Eye (tissue), 1 donor: Measurements from ENCODE around the gene FARS2.

ENCODE experiments used
- DNase-seq: peaks from one replicate; pipeline ENCODE4 v3.0.0-alpha.2; 2015

The FARS2 gene

DNA sequence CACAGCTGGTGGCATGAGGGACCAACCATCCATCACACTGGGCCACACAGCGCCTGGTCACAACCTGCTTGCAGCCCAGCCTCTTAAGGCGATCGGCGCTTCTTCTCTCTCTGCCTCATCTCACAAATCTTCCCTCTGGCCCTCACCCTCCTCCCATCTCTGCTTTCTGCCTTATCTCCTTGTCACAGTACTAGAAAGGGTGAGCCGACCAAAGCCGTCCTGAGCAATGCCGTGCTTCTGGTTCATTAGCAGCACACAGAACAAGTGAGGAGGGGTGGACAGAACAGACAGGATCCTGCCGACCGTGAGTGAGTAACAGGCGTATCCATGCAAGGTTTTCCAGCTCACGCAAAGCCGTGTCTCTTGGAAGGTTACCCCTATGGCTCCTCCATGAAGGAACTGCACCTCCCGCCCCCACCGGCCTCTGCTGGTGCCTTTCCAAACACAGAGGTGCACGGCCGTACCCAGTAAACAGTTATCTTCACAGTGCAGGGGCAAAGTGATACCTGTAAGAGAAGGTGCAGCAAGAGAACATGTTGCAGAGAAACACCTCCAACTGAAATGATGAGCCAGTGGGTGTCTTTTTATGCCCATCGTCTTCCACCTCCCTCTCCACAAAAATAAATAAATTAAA, 331.7 kb downstream of the FARS2 start:
- DNase-seq: peak; percentile 54

GRCh38 chr6:5595184-5595583, 333.9 kb downstream of the FARS2 start:
- no peak for DNase-seq

DNA sequence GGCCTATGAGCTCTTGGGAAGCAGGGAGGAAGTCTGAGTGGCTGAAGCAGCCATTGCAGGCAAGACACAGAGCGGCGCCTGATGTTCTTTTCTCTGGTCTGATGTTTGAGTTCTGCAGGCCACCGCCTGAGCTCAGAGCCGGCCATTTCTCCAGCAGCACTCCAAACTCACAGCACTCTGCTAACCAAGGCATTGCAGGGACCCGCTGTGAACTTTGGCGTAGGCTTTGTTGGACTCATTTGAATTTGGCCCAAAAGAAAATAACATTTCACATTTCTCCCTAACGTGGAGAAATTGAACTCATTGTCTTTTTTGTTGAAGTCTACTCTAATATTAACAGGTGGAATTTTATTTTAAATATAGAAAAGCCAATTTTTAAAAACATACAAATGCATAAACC, 336.1 kb downstream of the FARS2 start:
- no peak for DNase-seq

DNA sequence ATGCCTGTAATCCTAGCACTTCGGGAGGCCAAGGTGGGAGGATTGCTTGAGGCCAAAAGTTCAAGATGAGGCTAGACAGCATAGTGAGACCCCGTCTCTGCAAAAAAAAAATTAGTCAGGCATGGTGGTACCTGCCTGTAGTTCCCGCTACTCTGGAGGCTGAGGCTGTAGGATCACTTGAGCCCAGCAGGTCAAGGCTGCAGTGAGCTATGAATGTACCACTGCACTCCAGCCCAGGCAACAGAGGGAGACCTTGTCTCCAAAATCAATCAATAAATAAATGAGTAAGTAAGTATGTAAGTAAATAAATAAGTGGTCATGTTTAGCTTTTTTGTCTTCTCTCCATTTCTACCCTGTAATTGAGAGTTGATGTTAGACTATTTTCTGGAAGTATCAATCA, 336.8 kb downstream of the FARS2 start:
- DNase-seq: no peak

DNA sequence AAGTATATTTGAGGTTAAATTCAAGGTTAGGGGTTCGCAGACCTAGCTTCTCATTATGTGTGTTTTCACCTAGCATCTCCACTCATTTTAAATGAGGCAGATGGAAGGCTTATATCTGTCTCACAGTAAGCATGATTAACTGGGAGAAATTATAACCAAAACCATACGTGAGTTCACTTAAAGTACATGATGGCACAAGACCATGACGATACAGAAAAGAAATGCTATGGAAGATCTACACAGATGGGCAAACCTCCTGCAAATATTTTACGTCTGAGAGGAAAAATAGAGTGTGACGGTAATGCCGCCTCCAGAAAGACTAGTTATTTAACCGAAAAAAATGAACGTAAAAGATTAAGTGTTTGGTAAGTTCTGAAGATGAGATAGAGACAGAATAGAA, 337.8 kb downstream of the FARS2 start:
- no peak for DNase-seq

GRCh38 chr6:5605937-5606336, 344.6 kb downstream of the FARS2 start:
- no peak for DNase-seq

- no peak for DNase-seq
These were observed 345.2 kb downstream of the FARS2 start for GRCh38 chr6:5606546-5606945.

- peak; percentile 23 for DNase-seq
These were observed 349.3 kb downstream of the FARS2 start for GRCh38 chr6:5610640-5611039.

DNA sequence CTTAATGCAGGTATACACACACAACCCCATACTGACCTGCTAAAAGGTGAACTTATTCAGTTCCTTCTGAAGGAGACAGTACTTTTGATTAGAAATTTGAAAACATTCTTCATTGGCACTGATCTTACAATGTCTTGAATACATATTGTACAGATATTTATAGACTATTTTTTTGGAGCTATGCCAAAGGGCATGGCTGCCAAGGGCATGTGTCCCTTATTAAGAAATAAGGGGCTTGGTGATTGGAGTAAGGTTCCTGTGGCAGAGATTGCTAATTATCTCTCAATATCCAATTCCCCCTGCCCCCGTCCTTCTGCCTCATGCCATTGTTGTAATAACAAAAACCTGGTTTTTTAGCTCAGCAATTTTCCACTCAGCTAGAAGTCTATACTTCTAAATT, 355.9 kb downstream of the FARS2 start:
- DNase-seq: no peak

DNA sequence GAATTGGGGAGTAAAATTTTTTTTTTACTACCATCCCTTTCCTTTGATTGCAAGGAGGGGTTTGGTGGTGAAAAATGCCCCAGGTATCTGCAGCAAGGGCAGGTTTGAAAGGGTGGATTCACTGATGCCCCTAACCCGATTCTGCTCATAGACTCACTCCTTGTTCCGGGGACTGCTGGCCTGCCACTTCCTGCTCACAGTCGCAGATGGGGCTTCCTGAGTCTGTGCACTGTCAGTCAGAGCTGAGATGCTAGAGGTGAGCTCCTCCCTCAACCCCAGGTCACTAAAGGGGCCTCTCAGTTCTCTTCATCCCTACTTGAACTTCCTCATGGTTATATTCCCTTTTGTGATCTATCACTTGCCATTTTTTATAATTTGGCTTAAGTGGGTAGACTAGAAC, 357.9 kb downstream of the FARS2 start:
- no peak for DNase-seq

DNA sequence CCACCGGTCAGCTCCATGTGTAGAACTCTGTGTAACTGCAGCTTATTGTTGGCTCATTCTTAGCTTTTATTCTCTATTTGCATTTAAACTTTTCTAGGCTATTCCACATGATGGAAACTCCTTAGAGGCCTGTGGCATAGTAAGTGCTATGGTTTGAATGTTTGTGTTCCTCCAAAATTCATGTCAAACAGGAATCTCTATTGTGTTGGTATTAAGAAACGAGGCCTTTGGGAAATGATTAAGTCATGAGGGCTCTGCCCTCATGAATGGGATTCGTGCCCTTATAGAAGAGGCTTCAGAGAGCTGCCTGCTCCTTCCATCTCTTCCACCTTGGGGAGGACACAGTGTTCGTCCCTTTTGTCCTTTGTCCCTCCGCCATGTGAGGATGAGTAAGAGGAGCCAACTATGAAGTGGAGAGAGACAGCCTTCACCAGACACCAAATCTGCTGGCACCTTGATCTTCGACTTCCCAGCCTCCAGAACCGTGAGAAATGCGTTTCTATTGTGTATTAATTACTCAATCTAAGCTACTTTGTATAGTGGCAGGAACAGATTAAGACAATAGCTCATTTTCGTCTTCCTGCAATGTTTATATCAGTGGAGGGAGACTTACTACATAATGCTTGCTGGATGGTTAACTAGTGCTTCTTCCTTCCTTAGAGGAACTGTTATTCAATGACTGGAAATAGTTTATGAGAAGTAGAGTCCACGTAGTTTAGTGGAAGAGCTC, 361.1 kb downstream of the FARS2 start:
- DNase-seq: no peak

GRCh38 chr6:5623769-5624168, 362.5 kb downstream of the FARS2 start:
- DNase-seq: no peak

DNA sequence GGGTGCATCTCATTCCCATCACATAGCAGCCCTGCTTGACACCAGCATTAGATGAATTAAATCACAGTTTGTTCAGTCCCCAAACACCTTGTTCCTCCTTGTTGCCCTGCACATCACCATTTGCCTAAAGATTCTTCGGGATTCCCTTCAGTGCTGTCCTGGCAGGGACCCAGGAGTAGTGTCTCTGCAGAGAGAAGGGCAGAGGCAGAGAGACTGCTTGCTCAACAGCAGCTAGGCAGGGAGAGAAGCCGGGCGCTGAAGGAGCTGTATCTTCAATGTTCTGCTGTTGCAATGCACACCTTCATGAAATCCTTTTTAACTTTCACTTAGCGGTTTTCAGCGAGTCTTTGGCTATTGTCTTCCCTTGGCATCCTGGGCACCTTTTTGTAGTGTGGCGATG, 362.9 kb downstream of the FARS2 start:
- no peak for DNase-seq

GRCh38 chr6:5626727-5627426, 365.6 kb downstream of the FARS2 start:
- DNase-seq: no peak

- DNase-seq: no peak
These were observed 369.3 kb downstream of the FARS2 start for GRCh38 chr6:5630636-5631035.

DNA sequence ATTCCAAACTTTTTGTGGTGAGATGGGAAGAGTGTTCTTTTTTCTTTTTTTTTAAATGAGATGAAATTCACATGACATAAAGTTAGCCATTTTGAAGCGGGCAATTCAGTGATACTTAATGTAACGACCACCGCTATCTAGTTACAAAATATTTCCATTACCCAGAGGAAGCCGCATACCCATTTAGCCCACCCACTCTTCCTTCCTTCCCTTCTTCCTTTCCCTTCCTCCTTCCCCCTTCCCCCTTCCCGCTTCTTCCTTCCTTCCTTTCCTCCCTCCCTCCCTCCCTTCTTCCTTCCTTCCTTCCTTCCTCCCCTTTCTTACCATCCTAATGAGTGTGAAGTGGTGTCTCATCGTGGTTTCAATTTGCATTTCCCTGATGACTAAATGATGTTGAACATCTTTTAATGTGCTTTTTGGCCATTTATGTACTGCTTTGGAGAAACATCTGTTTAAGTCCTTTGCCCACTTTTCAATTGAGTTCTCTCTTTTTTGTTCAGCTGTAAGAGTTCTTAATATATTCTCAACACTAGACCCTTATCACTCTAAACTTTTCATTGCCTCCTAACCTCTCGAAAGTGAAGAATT, 371.1 kb downstream of the FARS2 start:
- DNase-seq: no peak

DNA sequence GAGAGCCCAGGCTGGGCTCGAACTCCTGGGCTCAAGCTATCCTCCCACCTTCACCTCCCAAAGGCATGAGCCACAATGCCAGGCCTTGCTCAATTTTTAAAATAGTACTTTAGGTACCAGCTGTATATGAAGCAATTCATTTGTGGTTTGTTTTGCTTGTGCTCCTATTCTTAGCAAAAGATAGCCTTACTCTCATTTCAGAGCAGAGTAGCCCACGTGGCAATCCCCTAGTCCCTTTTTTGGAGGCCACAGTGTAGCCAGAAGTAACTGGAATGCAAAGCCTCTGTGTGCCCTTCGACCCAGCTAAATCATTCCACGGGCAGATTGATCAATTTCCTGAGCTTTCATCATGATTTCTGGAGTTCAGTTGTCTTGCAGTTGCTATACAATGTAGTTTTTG, 373.2 kb downstream of the FARS2 start:
- DNase-seq: no peak

GRCh38 chr6:5636210-5637030, 375.1 kb downstream of the FARS2 start:
- no peak for DNase-seq

GRCh38 chr6:5637714-5638113, 376.4 kb downstream of the FARS2 start:
- no peak for DNase-seq

DNA sequence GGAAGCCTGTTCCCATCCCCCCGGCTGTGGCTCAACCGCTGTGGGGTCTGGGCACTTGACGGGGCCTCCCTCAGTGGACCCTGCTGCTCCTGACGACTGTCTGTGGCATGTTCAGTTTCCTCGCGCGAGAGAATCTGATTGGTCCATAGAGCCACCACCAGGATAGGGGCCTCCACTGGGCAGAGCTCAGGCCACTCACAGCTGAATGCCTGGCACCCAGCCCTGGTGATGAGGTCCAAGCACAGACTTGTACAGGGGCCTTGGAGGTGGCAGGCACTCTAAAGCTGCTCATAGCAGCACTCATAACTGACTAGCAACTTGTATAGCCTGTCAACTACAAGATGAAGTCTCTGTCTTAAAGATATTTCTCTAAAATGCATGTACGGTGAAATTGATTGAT, 377.4 kb downstream of the FARS2 start:
- no peak for DNase-seq

- no peak for DNase-seq
These were observed 377.9 kb downstream of the FARS2 start for GRCh38 chr6:5639193-5639592.

DNA sequence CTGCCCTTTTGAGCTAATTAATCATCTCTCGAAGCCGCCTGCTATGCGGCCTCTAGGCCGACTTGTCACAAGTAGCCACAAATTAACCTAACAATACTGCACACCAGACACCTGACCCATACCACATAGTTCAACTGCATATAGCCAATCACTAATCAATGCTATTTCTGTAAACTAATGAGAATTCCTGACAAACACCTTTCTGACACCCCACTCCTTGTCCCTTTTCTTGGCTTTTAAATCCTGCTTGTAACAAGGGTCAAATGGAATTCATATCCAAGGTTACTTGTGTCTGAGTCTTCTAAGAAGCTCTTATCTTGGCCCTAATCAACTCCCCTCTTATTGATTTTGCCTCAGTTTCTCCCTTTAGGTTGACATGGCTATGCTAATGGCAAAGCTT, 379.3 kb downstream of the FARS2 start:
- no peak for DNase-seq
